T-cell (primary cell): ENCODE measurements around the gene ENPEP. TPM values are rescaled to one million over a fixed set of nuclear protein-coding genes. Genes with fewer than 3 reads are reported as not detected.

Experiments
- ATAC-seq, 4 experiments: fragments of 200-7000 bp in 3 of 4; fragments of 150-1000 bp in 1 of 4; cut with Tn5 transposase; replicated peaks in 1 of 4; 1 replicate in 3 of 4; 2 replicates in 1 of 4; pipeline ENCODE4 v1.10.0; 2021; ENCODE audit warnings: moderate library complexity in 3 of 4, mild to moderate bottlenecking in 2 of 4, moderate number of reproducible peaks in 1 of 4
- CTCF ChIA-PET, 2 donors: fragments of 300-600 bp; sonication (Branson Sonifier 250); formaldehyde crosslinking; loops; one replicate each; lab custom pipeline; 2022; ENCODE audit warnings: antibody characterized with exemption in 2 of 2; lab: Charles Lee
- POLR2A ChIA-PET, 2 donors: fragments of 300-600 bp; sonication (Branson Sonifier 250); formaldehyde crosslinking; loops; one replicate each; lab custom pipeline; 2022; ENCODE audit warnings: antibody characterized with exemption in 2 of 2; lab: Charles Lee
- DNase-seq, 35 experiments: peaks; one replicate each; pipeline versions ENCODE4 v3.0.0 to v3.0.0-alpha.2; 2013 to 2023
- H3K27ac ChIP-seq: one replicate; pipeline ENCODE4 v1.5.1; 2013; ENCODE audit warnings: low read length
- H3K27me3 ChIP-seq, 2 experiments: replicated peaks in 1 of 2; 1 replicate in 1 of 2; 2 replicates in 1 of 2; pipeline versions ENCODE4 v1.6.1 to v1.7.0; 2013; ENCODE audit warnings: low read length in 1 of 2, mixed read lengths in 1 of 2; ENCODE audit not compliant: control insufficient read depth in 2 of 2, insufficient read depth in 2 of 2; ENCODE audit errors: extremely low read depth in 1 of 2
- H3K36me3 ChIP-seq, 2 donors: 1 replicate in 1 of 2; 2 replicates in 1 of 2; pipeline versions ENCODE4 v1.6.1 to v1.7.0; 2013; ENCODE audit warnings: low read length in 1 of 2; ENCODE audit not compliant: control insufficient read depth in 2 of 2, insufficient read depth in 1 of 2; ENCODE audit errors: extremely low read depth in 1 of 2
- H3K4me1 ChIP-seq, 2 experiments: 1 replicate in 1 of 2; 2 replicates in 1 of 2; pipeline versions ENCODE4 v1.6.1 to v1.7.0; 2013; ENCODE audit warnings: low read length in 2 of 2, mixed read lengths in 1 of 2; ENCODE audit not compliant: insufficient read depth in 2 of 2, control insufficient read depth in 1 of 2; ENCODE audit errors: extremely low read depth in 1 of 2
- H3K4me3 ChIP-seq, 2 donors: 1 replicate in 1 of 2; 2 replicates in 1 of 2; pipeline versions ENCODE4 v1.5.1 to v1.7.0; 2013; ENCODE audit warnings: mild to moderate bottlenecking in 2 of 2, low read length in 1 of 2, moderate library complexity in 1 of 2; ENCODE audit not compliant: control insufficient read depth in 1 of 2; ENCODE audit errors: extremely low read depth in 1 of 2
- H3K9me3 ChIP-seq: 2 replicates; pipeline ENCODE4 v1.7.0; 2013
- H3K27ac Mint-ChIP-seq, 2 donors: one replicate each; pipeline ENCODE4 v1.8.0; 2020 to 2021; ENCODE audit warnings: mild to moderate bottlenecking in 2 of 2, mixed read lengths in 2 of 2
- H3K27me3 Mint-ChIP-seq, 2 donors: one replicate each; pipeline ENCODE4 v1.8.0; 2021 to 2022; ENCODE audit warnings: mixed read lengths in 2 of 2
- H3K36me3 Mint-ChIP-seq: one replicate; pipeline ENCODE4 v1.8.0; 2021; ENCODE audit warnings: mixed read lengths
- H3K4me1 Mint-ChIP-seq, 3 donors: one replicate each; pipeline ENCODE4 v1.8.0; 2020 to 2022; ENCODE audit warnings: mixed read lengths in 3 of 3, mild to moderate bottlenecking in 1 of 3
- H3K4me3 Mint-ChIP-seq, 3 donors: one replicate each; pipeline ENCODE4 v1.8.0; 2020 to 2022; ENCODE audit warnings: mild to moderate bottlenecking in 3 of 3, mixed read lengths in 3 of 3, moderate library complexity in 3 of 3
- H3K9me3 Mint-ChIP-seq, 3 donors: one replicate each; pipeline ENCODE4 v1.8.0; 2020 to 2022; ENCODE audit warnings: mixed read lengths in 3 of 3
- WGBS: methylation state at CpG from one replicate; pipeline ENCODE4 v1.1.5; 2013; ENCODE audit warnings: missing lambda C conversion rate; ENCODE audit not compliant: insufficient coverage; 5-methylcytosine and 5-hydroxymethylcytosine counted together
- total RNA-seq, 35 experiments: library from RNA in 6 of 35; stranded (reverse) in 6 of 35; fragments of 120-200 nt in 1 of 35; gene quantifications; one replicate each; pipeline versions ENCODE4 v1.2.1 to v1.2.4 and lab custom pipeline; 2013 to 2026

ENPEP gene
- total RNA-seq, 5 donors from 2014 or later (not counting 1 experiment from before 2014, with no cell fraction given), result not detected

- 83% methylated on average over 2 of the region's 3 CpGs for WGBS
- ATAC-seq (no peak), DNase-seq (no peak)
- H3K4me3 Mint-ChIP-seq, result no peak overlapping the region
- H3K4me3 ChIP-seq, result no peak overlapping the region
- no peaks in the 10 kb centered on the region for H3K9me3 ChIP-seq
- ChIA-PET CTCF (interaction anchor here (1.0 to 8.4 kb wide), 9 partner anchors 8 to 534 kb away, joined by 3 to 80 read pairs (median 17); no protein-coding TSS in a partner anchor), POLR2A (no interaction called here)
- no peaks in the 10 kb centered on the region for H3K9me3 Mint-ChIP-seq
- no peaks in the 10 kb centered on the region for H3K27me3 Mint-ChIP-seq
- H3K36me3 ChIP-seq, result no peaks in the 10 kb centered on the region
- H3K27me3 ChIP-seq, result no peaks in the 10 kb centered on the region
- H3K27ac ChIP-seq, result no peak overlapping the region
- H3K4me1 ChIP-seq, result peaks cover 0 to 3% of the 10 kb centered on the region in 2 experiments
- H3K27ac Mint-ChIP-seq, result no peak overlapping the region
- peaks cover 11 to 14% (median 13%) of the 10 kb centered on the region in 3 donors for H3K4me1 Mint-ChIP-seq
- no peaks in the 10 kb centered on the region for H3K36me3 Mint-ChIP-seq
Measured at GRCh38 chr4:110512901-110513300, 36.9 kb downstream of the ENPEP start.

GRCh38 chr4:110514889-110515479, 39.0 kb downstream of the ENPEP start:
- POLR2A ChIA-PET, result no interaction called here
- Mint-ChIP-seq H3K4me1 (peaks cover 11 to 14% (median 13%) of the 10 kb centered on the region in 3 donors), H3K4me3 (peak overlapping the region; percentile 90 to 95 (median 90)), H3K27ac (peak overlapping the region in 1 of 2 donors; percentile 34), H3K9me3 (no peaks in the 10 kb centered on the region), H3K27me3 (peaks cover 0 to 2% of the 10 kb centered on the region in 2 donors), H3K36me3 (no peaks in the 10 kb centered on the region)
- H3K27ac ChIP-seq, result no peak overlapping the region
- H3K4me3 ChIP-seq, result no peak overlapping the region
- no peaks in the 10 kb centered on the region for H3K36me3 ChIP-seq
- DNase-seq (peak in 1 of 35 experiments; percentile 57), ATAC-seq (no peak)
- H3K9me3 ChIP-seq, result no peaks in the 10 kb centered on the region
- CTCF ChIA-PET, result interaction anchor here (0.7 to 8.4 kb wide), 13 partner anchors 13 to 539 kb away, joined by 3 to 80 read pairs (median 4); no protein-coding TSS in a partner anchor
- no peaks in the 10 kb centered on the region for H3K27me3 ChIP-seq
- peaks cover 0 to 3% of the 10 kb centered on the region in 2 experiments for H3K4me1 ChIP-seq

- CTCF ChIA-PET, result interaction anchor here (0.6 to 8.4 kb wide), 14 partner anchors 9 to 522 kb away, joined by 3 to 86 read pairs (median 6); no protein-coding TSS in a partner anchor
- peak in 3 of 4 experiments; percentile 22 to 34 (median 31) for ATAC-seq
- H3K9me3 ChIP-seq, result no peaks in the 10 kb centered on the region
- no peaks in the 10 kb centered on the region for H3K27me3 ChIP-seq
- POLR2A ChIA-PET, result no interaction called here
- peak overlapping the region in 1 of 2 donors; percentile 60 for H3K4me3 ChIP-seq
- no peaks in the 10 kb centered on the region for H3K36me3 Mint-ChIP-seq
- H3K4me1 ChIP-seq, result peaks cover 0 to 3% of the 10 kb centered on the region in 2 experiments
- H3K4me1 Mint-ChIP-seq, result peaks cover 11 to 14% (median 13%) of the 10 kb centered on the region in 3 donors
- WGBS, result 86% methylated on average over 2 of the region's 5 CpGs
- no peaks in the 10 kb centered on the region for H3K36me3 ChIP-seq
- H3K27ac Mint-ChIP-seq, result peak overlapping the region; percentile 74 to 85
- no peaks in the 10 kb centered on the region for H3K9me3 Mint-ChIP-seq
- no peak overlapping the region for H3K27ac ChIP-seq
- DNase-seq, result peak in 1 of 35 experiments; percentile 23
- H3K27me3 Mint-ChIP-seq, result peaks cover 4 to 8% of the 10 kb centered on the region in 2 donors
- H3K4me3 Mint-ChIP-seq, result peak overlapping the region; percentile 90 to 95 (median 90)
Measured at GRCh38 chr4:110515676-110516075, 39.7 kb downstream of the ENPEP start.

- 17% methylated on average over 1 of the region's 8 CpGs for WGBS
Measured at GRCh38 chr4:110516106-110516922, 40.4 kb downstream of the ENPEP start.

GRCh38 chr4:110518889-110519490, 43.0 kb downstream of the ENPEP start:
- ATAC-seq (no peak), DNase-seq (peak in 16 of 35 experiments; percentile 4 to 54 (median 11))
- H3K4me3 ChIP-seq, result no peak overlapping the region
- ChIA-PET CTCF (interaction anchor here (0.6 to 8.4 kb wide), 18 partner anchors 10 to 714 kb away, joined by 3 to 86 read pairs (median 6); no protein-coding TSS in a partner anchor), POLR2A (no interaction called here)
- no peaks in the 10 kb centered on the region for H3K9me3 ChIP-seq
- no peaks in the 10 kb centered on the region for H3K36me3 ChIP-seq
- H3K27ac ChIP-seq, result no peak overlapping the region
- peaks cover 0 to 5% of the 10 kb centered on the region in 2 experiments for H3K27me3 ChIP-seq
- WGBS, result no CpG with 5 or more reads among the region's 2 CpGs
- no peak overlapping the region for H3K27ac Mint-ChIP-seq
- H3K4me1 ChIP-seq, result peaks cover 0 to 3% of the 10 kb centered on the region in 2 experiments
- peaks cover 11 to 14% (median 13%) of the 10 kb centered on the region in 3 donors for H3K4me1 Mint-ChIP-seq
- no peaks in the 10 kb centered on the region for H3K36me3 Mint-ChIP-seq
- peaks cover 10 to 19% of the 10 kb centered on the region in 2 donors for H3K27me3 Mint-ChIP-seq
- no peaks in the 10 kb centered on the region for H3K9me3 Mint-ChIP-seq
- no peak overlapping the region for H3K4me3 Mint-ChIP-seq

More at GRCh38 chr4:110516106-110516922, 40.4 kb downstream of the ENPEP start:
- Mint-ChIP-seq H3K4me1 (peaks cover 11 to 14% (median 13%) of the 10 kb centered on the region in 3 donors), H3K9me3 (no peaks in the 10 kb centered on the region), H3K27ac (peak overlapping the region; percentile 81 to 85), H3K36me3 (no peaks in the 10 kb centered on the region), H3K4me3 (peak overlapping the region; percentile 90 to 95 (median 90)), H3K27me3 (peaks cover 4 to 8% of the 10 kb centered on the region in 2 donors)
- Histone ChIP-seq H3K4me3 (peak overlapping the region; percentile 60 to 70), H3K4me1 (peaks cover 0 to 3% of the 10 kb centered on the region in 2 experiments), H3K27ac (peak overlapping the region; percentile 32), H3K27me3 (no peaks in the 10 kb centered on the region), H3K36me3 (no peaks in the 10 kb centered on the region), H3K9me3 (no peaks in the 10 kb centered on the region)
- ATAC-seq (peak; percentile 76 to 91 (median 88)), DNase-seq (peak; percentile 31 to 85 (median 62))
- ChIA-PET POLR2A (no interaction called here), CTCF (interaction anchor here (0.6 to 8.4 kb wide), 18 partner anchors 8 to 540 kb away, joined by 3 to 86 read pairs (median 4); no protein-coding TSS in a partner anchor)
